ENCODE measurements around the gene AKNA. TPM values are rescaled to one million over a fixed set of nuclear protein-coding genes. Genes with fewer than 3 reads are reported as not detected.

Gene AKNA
- total RNA-seq, 1 donor from 2014 or later: 14.6 TPM

GRCh38 chr9:114378883-114379282 is 8.9 kb downstream of the AKNA start:
- no peak for DNase-seq (ENCODE audit: low read depth)
- TF ChIP-seq CTCF (conservative IDR thresholded peaks at IDR 0.05; ENCODE audit: low read depth, low read length): peak; percentile 14
- H3K4me3 ChIP-seq (ENCODE audit: low read depth, low read length): no peak overlapping the region

DNA sequence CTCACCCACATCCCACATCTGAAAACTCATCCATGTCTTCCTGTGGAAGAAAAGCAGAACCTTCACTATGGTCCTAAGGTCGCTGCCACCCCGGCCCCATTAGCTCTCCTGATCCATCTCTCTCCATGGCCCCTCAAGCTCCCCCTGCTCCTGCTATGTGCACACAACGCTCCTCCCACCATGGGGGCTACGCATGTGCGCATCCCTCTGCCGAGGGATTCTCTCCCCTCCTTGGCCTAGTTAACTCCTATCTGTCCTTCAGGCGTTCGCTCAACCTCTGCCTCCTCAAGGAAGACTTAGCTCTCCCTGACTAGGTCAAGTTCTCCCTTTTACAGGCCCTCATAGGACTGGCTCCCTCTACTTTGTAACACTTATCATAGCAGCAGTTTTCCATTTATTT is 9.8 kb downstream of the AKNA start:
- no peak for DNase-seq (ENCODE audit: low read depth)
- no peak overlapping the region for H3K4me3 ChIP-seq (ENCODE audit: low read depth, low read length)
- no peak for TF ChIP-seq CTCF (conservative IDR thresholded peaks at IDR 0.05; ENCODE audit: low read depth, low read length)

DNA sequence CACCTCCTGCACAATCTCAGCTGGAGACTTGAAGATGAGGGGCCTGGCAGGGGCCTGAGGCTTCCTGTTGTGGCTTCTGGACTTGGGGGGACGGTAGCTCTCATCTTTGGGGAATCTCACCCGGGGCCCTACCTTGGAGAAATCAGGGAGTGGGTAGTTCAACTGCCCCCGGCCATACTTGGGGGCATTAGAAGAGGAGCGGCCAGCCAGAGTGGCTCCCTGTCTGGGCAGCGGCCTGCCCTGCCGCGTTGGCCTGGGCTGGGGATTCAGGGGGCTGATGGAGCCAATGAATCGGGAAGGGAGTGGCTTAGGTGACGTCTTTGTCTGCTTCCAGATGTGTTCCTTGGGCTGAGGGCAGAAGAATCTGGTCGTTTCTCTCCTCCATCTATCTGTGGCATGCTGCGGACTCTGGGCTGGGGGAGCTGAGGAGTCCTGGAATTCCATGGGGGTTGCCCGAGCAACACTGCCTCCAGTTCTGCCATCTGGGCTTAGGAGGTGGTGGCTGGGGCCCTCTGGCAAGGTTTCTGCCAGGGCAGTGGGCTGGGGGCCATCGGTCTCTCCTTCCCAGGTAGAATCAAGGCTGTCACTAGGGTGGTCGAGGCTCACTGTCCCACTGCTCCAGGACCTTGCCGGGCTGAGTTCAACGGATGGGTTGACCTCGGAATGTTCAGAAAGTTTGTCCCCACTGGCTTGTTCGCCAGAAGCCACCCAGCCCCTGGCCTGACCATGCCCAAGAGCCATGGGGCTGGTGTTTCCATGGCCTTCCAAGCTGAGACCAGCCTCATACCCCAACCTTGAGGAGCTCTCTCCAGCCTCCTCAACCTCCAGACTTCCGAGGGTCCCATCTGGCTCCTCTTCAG is 11.0 kb downstream of the AKNA start:
- TF ChIP-seq CTCF (conservative IDR thresholded peaks at IDR 0.05; ENCODE audit: low read depth, low read length): no peak
- no peak for DNase-seq (ENCODE audit: low read depth)
- no peak overlapping the region for H3K4me3 ChIP-seq (ENCODE audit: low read depth, low read length)

DNA sequence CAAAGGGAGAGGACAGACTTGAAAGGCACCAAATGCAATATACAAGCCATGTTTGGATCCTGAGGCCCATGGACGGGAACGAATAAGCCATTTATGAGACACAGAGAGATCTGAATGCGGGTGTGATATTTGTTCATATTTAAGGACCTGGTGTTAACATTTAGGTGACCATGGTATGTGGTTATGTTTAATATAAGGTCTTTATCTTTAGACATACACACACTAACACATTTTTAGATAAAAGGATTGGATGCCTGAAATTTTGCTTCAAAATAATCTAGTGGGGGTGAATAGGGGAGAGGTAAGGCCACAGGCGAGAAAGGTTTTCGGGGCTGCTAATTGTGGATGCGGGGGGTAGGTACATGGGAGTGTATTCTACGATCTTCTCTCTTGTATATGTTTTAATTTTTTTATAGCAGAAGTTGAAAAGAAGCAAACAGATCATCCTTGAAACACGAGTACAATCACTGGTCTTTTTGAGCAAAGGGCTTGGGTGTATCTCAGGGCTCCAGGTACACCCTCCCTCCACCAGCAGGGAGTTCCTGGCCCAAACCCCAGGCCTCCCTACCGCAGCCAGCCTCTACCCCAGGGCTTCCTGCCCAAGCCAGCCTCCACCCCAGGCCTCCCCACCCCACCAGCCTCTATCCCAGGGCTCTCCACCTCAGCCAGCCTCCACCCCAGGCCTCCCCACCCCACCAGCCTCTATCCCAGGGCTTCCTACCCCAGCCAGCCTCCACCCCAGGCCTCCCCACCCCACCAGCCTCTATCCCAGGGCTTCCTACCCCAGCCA is 12.2 kb downstream of the AKNA start:
- no peak for TF ChIP-seq CTCF (conservative IDR thresholded peaks at IDR 0.05; ENCODE audit: low read depth, low read length)
- H3K4me3 ChIP-seq (ENCODE audit: low read depth, low read length): no peak overlapping the region
- no peak for DNase-seq (ENCODE audit: low read depth)

DNA sequence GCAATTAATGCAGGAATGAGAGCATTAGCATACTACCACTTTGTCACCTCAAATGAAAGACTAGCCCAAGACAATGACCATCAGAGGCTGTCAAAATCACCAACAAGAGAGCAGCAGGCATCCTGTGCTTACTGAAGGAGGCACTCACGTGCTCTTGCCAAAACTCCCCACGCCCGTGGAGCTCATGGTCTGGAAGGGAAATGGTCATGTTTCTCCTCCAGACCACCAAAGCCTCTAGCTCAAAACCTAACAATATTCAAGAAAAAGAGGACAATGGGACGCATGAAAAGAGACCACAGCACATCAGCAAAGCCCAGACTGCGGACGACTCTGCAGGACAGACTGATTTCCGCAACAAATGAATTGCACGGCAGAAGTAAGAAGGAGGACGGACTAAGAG is 12.8 kb downstream of the AKNA start:
- no peak for TF ChIP-seq CTCF (conservative IDR thresholded peaks at IDR 0.05; ENCODE audit: low read depth, low read length)
- no peak overlapping the region for H3K4me3 ChIP-seq (ENCODE audit: low read depth, low read length)

GRCh38 chr9:114373960-114374730 is 13.6 kb downstream of the AKNA start:
- no peak overlapping the region for H3K4me3 ChIP-seq (ENCODE audit: low read depth, low read length)
- TF ChIP-seq CTCF (conservative IDR thresholded peaks at IDR 0.05; ENCODE audit: low read depth, low read length): no peak
- no peak for DNase-seq (ENCODE audit: low read depth)

More for the DNA sequence above, 12.8 kb downstream of the AKNA start:
- no peak for DNase-seq (ENCODE audit: low read depth)

Data from epithelial cell of proximal tubule (primary cell).